DOHH2 (cell line): Measurements from ENCODE around the gene RAC3.

Source experiments
- H3F3A ChIP-seq: fragments of 200-600 bp; sonication (generic), shearing (Covaris generic); 2 replicates; pipeline ENCODE4 v1.6.0; 2016; ENCODE audit warnings: antibody characterized with exemption, mild to moderate bottlenecking; ENCODE audit not compliant: control insufficient read depth, insufficient read depth
- H3K27ac ChIP-seq: fragments of 200-600 bp; sonication (generic); 2 replicates; pipeline ENCODE4 v1.5.1; 2014; ENCODE audit warnings: low read depth, mild to moderate bottlenecking, low read length, moderate library complexity
- H3K27me3 ChIP-seq: fragments of 200-600 bp; sonication (generic); 2 replicates; pipeline ENCODE4 v1.6.1; 2014; ENCODE audit warnings: mild to moderate bottlenecking, low read length, mixed read lengths; ENCODE audit not compliant: control insufficient read depth
- H3K36me3 ChIP-seq: fragments of 200-600 bp; sonication (generic); 2 replicates; pipeline ENCODE4 v1.6.1; 2014; ENCODE audit warnings: mild to moderate bottlenecking, low read length, moderate library complexity, mixed read lengths; ENCODE audit not compliant: control insufficient read depth
- H3K4me1 ChIP-seq: fragments of 200-600 bp; sonication (generic); 2 replicates; pipeline ENCODE4 v1.6.1; 2014; ENCODE audit warnings: mild to moderate bottlenecking, low read length, mixed read lengths; ENCODE audit not compliant: control insufficient read depth
- H3K4me2 ChIP-seq: fragments of 200-600 bp; sonication (generic); 2 replicates; pipeline ENCODE4 v1.6.0; 2014; ENCODE audit warnings: mild to moderate bottlenecking, low read length, moderate library complexity
- H3K4me3 ChIP-seq: fragments of 200-600 bp; sonication (generic); 2 replicates; pipeline ENCODE4 v1.5.1; 2014; ENCODE audit warnings: mild to moderate bottlenecking, low read length, mixed read lengths
- H3K79me2 ChIP-seq: fragments of 200-600 bp; sonication (generic); 2 replicates; pipeline ENCODE4 v1.6.1; 2014; ENCODE audit warnings: mild to moderate bottlenecking, low read length, mixed read lengths; ENCODE audit not compliant: control insufficient read depth
- H3K9me2 ChIP-seq: fragments of 200-600 bp; sonication (generic); replicated peaks from 2 replicates; pipeline ENCODE4 v1.6.1; 2014; ENCODE audit warnings: mild to moderate bottlenecking, low read length, mixed read lengths; ENCODE audit not compliant: control insufficient read depth
- H3K9me3 ChIP-seq: fragments of 200-600 bp; sonication (generic); 2 replicates; pipeline ENCODE4 v1.6.1; 2014; ENCODE audit warnings: antibody characterized with exemption, low read length, mixed read lengths; ENCODE audit not compliant: control insufficient read depth, insufficient read depth
- H4K20me1 ChIP-seq: fragments of 200-600 bp; sonication (generic); 2 replicates; pipeline ENCODE4 v1.6.0; 2014; ENCODE audit warnings: low read depth, mild to moderate bottlenecking, antibody characterized with exemption, low read length, moderate library complexity; ENCODE audit not compliant: control insufficient read depth, insufficient read depth
- CTCF ChIP-seq: fragments of 200-600 bp; sonication (generic); IDR thresholded peaks from one replicate; pipeline ENCODE4 v1.5.1; 2014; ENCODE audit warnings: antibody characterized with exemption, mild to moderate bottlenecking, low read depth, low read length; ENCODE audit not compliant: poor library complexity, severe bottlenecking
- EZH2phosphoT487 ChIP-seq: fragments of 200-600 bp; sonication (generic); IDR thresholded peaks from 2 replicates; pipeline ENCODE4 v1.6.1; 2017; ENCODE audit warnings: borderline replicate concordance, mild to moderate bottlenecking, antibody characterized with exemption, low read length, moderate library complexity, mixed read lengths

The RAC3 gene

DNA sequence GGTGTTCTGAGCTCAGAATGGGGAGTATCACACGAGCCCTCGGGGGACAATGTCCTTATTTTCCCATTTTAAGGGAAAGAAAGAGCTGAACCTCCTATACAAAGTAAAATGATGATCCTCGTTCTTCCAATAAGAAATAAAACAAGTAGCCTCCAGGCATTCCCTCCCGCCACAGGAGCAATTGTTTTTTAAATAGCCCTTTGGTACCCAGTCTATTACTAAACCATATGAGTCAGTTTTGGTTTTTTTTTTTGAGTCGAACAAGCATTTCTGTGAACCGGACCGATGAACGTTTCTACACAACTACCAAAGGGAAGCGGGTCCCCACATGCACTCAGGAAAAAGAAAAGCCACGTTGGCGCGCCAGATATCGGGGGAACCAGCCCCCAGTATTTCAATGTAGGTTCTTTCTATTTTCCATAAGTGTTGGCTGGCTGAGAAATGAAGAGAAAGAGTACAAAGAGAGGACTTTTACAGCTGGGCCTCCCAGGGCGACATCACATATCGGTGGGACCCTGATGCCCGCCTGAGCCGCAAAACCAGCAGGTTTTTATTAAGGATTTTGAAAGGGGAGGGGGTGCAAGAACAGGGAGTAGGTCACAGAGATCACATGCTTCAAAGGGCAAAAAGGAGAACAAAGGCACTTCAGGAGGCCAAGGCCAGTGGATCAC is 9.8 kb downstream of the RAC3 start:
- no peaks in the 10 kb centered on the region for H3K9me3 ChIP-seq
- H3K36me3 ChIP-seq, result peaks cover 8% of the 10 kb centered on the region
- no peaks in the 10 kb centered on the region for H3K27me3 ChIP-seq
- H3K4me2 ChIP-seq, result no peak overlapping the region
- no peaks in the 10 kb centered on the region for H3F3A ChIP-seq
- peaks cover 5% of the 10 kb centered on the region for H4K20me1 ChIP-seq
- TF ChIP-seq CTCF, result no peak
- TF ChIP-seq EZH2phosphoT487, result no peak
- no peak overlapping the region for H3K27ac ChIP-seq
- no peak overlapping the region for H3K4me3 ChIP-seq
- no peaks in the 10 kb centered on the region for H3K9me2 ChIP-seq
- H3K79me2 ChIP-seq, result peaks cover 9% of the 10 kb centered on the region
- H3K4me1 ChIP-seq, result peaks cover 18% of the 10 kb centered on the region

GRCh38 chr17:82042649-82043048 is 11.2 kb downstream of the RAC3 start:
- no peak overlapping the region for H3K4me2 ChIP-seq
- no peaks in the 10 kb centered on the region for H3K9me3 ChIP-seq
- H3K36me3 ChIP-seq, result no peaks in the 10 kb centered on the region
- H3K27ac ChIP-seq, result no peak overlapping the region
- H3K27me3 ChIP-seq, result no peaks in the 10 kb centered on the region
- peaks cover 12% of the 10 kb centered on the region for H3K4me1 ChIP-seq
- no peak overlapping the region for H3K4me3 ChIP-seq
- no peaks in the 10 kb centered on the region for H3K9me2 ChIP-seq
- H3F3A ChIP-seq, result no peaks in the 10 kb centered on the region
- H4K20me1 ChIP-seq, result no peaks in the 10 kb centered on the region
- H3K79me2 ChIP-seq, result no peaks in the 10 kb centered on the region
- TF ChIP-seq CTCF (no peak), EZH2phosphoT487 (no peak)

DNA sequence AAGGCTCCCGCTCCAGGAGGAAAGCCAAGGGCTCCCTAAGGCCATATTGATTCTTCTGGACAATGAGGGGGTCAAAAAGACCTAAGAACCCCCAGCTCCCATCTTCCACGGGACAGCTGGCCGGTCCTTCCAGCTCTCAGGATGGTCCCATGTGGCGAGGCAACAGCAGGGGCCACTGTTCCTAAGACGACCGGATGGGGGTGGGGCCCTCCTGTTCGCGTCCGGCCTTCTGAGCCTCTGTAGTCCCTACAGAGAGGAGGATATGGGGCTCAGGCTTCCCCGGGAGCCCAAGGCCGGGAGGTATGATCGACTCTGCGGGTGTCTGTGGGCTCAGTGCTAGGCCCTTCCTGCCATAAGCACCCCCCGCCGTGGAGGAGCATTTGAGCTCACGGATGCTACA is 12.0 kb downstream of the RAC3 start:
- H3K4me3 ChIP-seq, result no peak overlapping the region
- H3K4me1 ChIP-seq, result peaks cover 7% of the 10 kb centered on the region; the same call in 1 of the 2 replicates
- TF ChIP-seq EZH2phosphoT487, result no peak
- no peak for TF ChIP-seq CTCF

More for the DNA sequence above, 12.0 kb downstream of the RAC3 start:
- no peaks in the 10 kb centered on the region for H3K79me2 ChIP-seq
- no peaks in the 10 kb centered on the region for H3K9me2 ChIP-seq
- H4K20me1 ChIP-seq, result no peaks in the 10 kb centered on the region
- H3K27me3 ChIP-seq, result no peaks in the 10 kb centered on the region
- no peaks in the 10 kb centered on the region for H3K36me3 ChIP-seq
- no peak overlapping the region for H3K4me2 ChIP-seq
- H3F3A ChIP-seq, result no peaks in the 10 kb centered on the region
- H3K27ac ChIP-seq, result no peak overlapping the region
- H3K9me3 ChIP-seq, result no peaks in the 10 kb centered on the region
